Transverse colon (tissue), 3 donors: ENCODE measurements around the gene WWC1.

Experiments
- CTCF ChIP-seq, 5 experiments: fragments of 200-600 bp in 3 of 5; fragments of 450-650 bp in 2 of 5; sonication (generic) in 3 of 5; IDR thresholded peaks; 1 replicate in 2 of 5; 2 replicates in 3 of 5; pipeline ENCODE4 v1.5.1; 2016 to 2017; ENCODE audit warnings: antibody characterized with exemption in 5 of 5, inconsistent platforms in 3 of 5, mild to moderate bottlenecking in 2 of 5, moderate library complexity in 1 of 5
- EP300 ChIP-seq: sonication (generic); formaldehyde crosslinking; IDR thresholded peaks from one replicate; pipeline ENCODE4 v1.6.1; 2017; ENCODE audit warnings: antibody characterized with exemption, low read depth
- POLR2A ChIP-seq: fragments of 450-650 bp; IDR thresholded peaks from one replicate; pipeline ENCODE4 v1.6.1; 2016; ENCODE audit warnings: antibody characterized with exemption, mild to moderate bottlenecking, moderate library complexity

- TF ChIP-seq CTCF (IDR thresholded peaks at IDR 0.05), result no peak
- TF ChIP-seq POLR2A, result no peak
- no peak for TF ChIP-seq EP300
Observed at GRCh38 chr5:168354397-168354796, 63.0 kb downstream of the WWC1 start.
